GM19193 (cell line): ENCODE measurements around the gene TICAM1.

ENCODE experiments used
- POLR2A ChIP-seq: IDR thresholded peaks from 4 replicates; pipeline ENCODE4 v1.6.1; 2011; ENCODE audit not compliant: insufficient read depth, insufficient read length; ENCODE audit errors: extremely low read depth

TICAM1 gene

GRCh38 chr19:4780860-4781259 lies 50.7 kb downstream of the TICAM1 start:
- TF ChIP-seq POLR2A, result no peak

- TF ChIP-seq POLR2A, result no peak
These were observed 54.9 kb downstream of the TICAM1 start for GRCh38 chr19:4776436-4777211.

GRCh38 chr19:4775627-4776152 lies 55.8 kb downstream of the TICAM1 start:
- TF ChIP-seq POLR2A, result no peak

- TF ChIP-seq POLR2A, result no peak
These were observed 57.4 kb downstream of the TICAM1 start for GRCh38 chr19:4774136-4774535.

GRCh38 chr19:4773047-4773640 lies 58.4 kb downstream of the TICAM1 start:
- TF ChIP-seq POLR2A, result no peak

GRCh38 chr19:4772566-4772965 lies 58.9 kb downstream of the TICAM1 start:
- no peak for TF ChIP-seq POLR2A

- no peak for TF ChIP-seq POLR2A
These were observed 62.4 kb downstream of the TICAM1 start for GRCh38 chr19:4768934-4769777.
